ENCODE results near the gene NAB1. TPM values are rescaled to one million over a fixed set of nuclear protein-coding genes. Genes with fewer than 3 reads are reported as not detected.

Gene NAB1
- total RNA-seq, 1 experiment from 2014 or later = 36.9 TPM

- Histone ChIP-seq H3K27ac (ENCODE audit: insufficient read length, low read depth, low read length) (no peak overlapping the region), H3K14ac (ENCODE audit: insufficient read depth, low read length) (no peak overlapping the region), H4K20me1 (ENCODE audit: control insufficient read depth, insufficient read depth, insufficient read length) (no peaks in the 10 kb centered on the region), H4K91ac (ENCODE audit: insufficient read length, low read depth, low read length) (no peak overlapping the region), H3K9me3 (ENCODE audit: control insufficient read depth, low read depth, low read length) (no peaks in the 10 kb centered on the region), H3K56ac (ENCODE audit: insufficient read length, low read depth, low read length) (no peak overlapping the region), H3K79me2 (ENCODE audit: insufficient read depth, low read length) (no peaks in the 10 kb centered on the region), H2AFZ (ENCODE audit: low read length) (no peak overlapping the region), H4K5ac (ENCODE audit: insufficient read length, low read depth, low read length) (no peak overlapping the region), H3K4me1 (ENCODE audit: insufficient read depth, low read length) (no peaks in the 10 kb centered on the region), H2BK5ac (ENCODE audit: insufficient read length, low read length) (no peak overlapping the region), H3K79me1 (ENCODE audit: insufficient read depth, low read depth, low read length, poor library complexity, severe bottlenecking) (no peaks in the 10 kb centered on the region), H3K23ac (ENCODE audit: insufficient read length, low read depth, low read length) (no peak overlapping the region), H2BK15ac (ENCODE audit: low read depth, low read length) (no peak overlapping the region), H2AK5ac (ENCODE audit: insufficient read length, low read length) (no peak overlapping the region), H4K8ac (replicated peaks; ENCODE audit: insufficient read length, low read depth, low read length) (no peak overlapping the region), H3K9ac (ENCODE audit: extremely low read depth, insufficient read length, low read length) (no peak overlapping the region), H3K4ac (ENCODE audit: low read depth, low read length) (no peak overlapping the region), H2BK20ac (ENCODE audit: low read depth, low read length, poor library complexity, severe bottlenecking) (no peak overlapping the region), H3K27me3 (ENCODE audit: insufficient read depth, low read length) (no peaks in the 10 kb centered on the region), H2BK120ac (ENCODE audit: low read depth, low read length, poor library complexity, severe bottlenecking) (no peak overlapping the region), H3K4me2 (ENCODE audit: insufficient read depth, insufficient read length, low read length) (no peak overlapping the region), H3T11ph (ENCODE audit: low read length) (no peak overlapping the region), H2BK12ac (ENCODE audit: insufficient read length, low read depth, low read length) (no peak overlapping the region), H3K18ac (ENCODE audit: insufficient read length, low read depth, low read length) (no peak overlapping the region), H3K23me2 (ENCODE audit: insufficient read length, low read depth, low read length, poor library complexity, severe bottlenecking) (no peaks in the 10 kb centered on the region)
- Mint-ChIP-seq H3K4me3 (no peak overlapping the region), H3K27ac (no peak overlapping the region), H3K4me1 (peaks cover 4 to 7% of the 10 kb centered on the region in 2 experiments; a peak in 3 of 4 replicates), H3K36me3 (ENCODE audit: insufficient read depth in 1 of 3, low read depth in 3 of 3) (no peaks in the 10 kb centered on the region), H3K27me3 (ENCODE audit: low read depth) (no peaks in the 10 kb centered on the region), H3K9me3 (no peaks in the 10 kb centered on the region)
- DNase-seq = no peak
- no CpG with 5 or more reads among the region's 3 CpGs for WGBS (ENCODE audit: extremely low coverage, insufficient read length, low lambda C conversion rate)
- TF ChIP-seq, protein P1, sequence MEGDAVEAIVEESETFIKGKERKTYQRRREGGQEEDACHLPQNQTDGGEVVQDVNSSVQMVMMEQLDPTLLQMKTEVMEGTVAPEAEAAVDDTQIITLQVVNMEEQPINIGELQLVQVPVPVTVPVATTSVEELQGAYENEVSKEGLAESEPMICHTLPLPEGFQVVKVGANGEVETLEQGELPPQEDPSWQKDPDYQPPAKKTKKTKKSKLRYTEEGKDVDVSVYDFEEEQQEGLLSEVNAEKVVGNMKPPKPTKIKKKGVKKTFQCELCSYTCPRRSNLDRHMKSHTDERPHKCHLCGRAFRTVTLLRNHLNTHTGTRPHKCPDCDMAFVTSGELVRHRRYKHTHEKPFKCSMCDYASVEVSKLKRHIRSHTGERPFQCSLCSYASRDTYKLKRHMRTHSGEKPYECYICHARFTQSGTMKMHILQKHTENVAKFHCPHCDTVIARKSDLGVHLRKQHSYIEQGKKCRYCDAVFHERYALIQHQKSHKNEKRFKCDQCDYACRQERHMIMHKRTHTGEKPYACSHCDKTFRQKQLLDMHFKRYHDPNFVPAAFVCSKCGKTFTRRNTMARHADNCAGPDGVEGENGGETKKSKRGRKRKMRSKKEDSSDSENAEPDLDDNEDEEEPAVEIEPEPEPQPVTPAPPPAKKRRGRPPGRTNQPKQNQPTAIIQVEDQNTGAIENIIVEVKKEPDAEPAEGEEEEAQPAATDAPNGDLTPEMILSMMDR (conservative IDR thresholded peaks at IDR 0.05) = no peak
Observed at GRCh38 chr2:190641469-190641868, 7.4 kb upstream of the NAB1 start.
